Stomach (tissue), 4 donors: Measurements from ENCODE around the gene LPGAT1.

Experiments
- POLR2A ChIP-seq, 4 donors: fragments of 450-650 bp; IDR thresholded peaks; one replicate each; pipeline ENCODE4 v1.6.1; 2016; ENCODE audit warnings: antibody characterized with exemption in 4 of 4, control low read depth in 2 of 4, mild to moderate bottlenecking in 1 of 4, moderate library complexity in 1 of 4
- TF ChIP-seq, protein P1 (sequence below), 7 experiments: fragments of 450-650 bp in 4 of 7; fragments of 200-600 bp in 3 of 7; sonication (generic) in 3 of 7; IDR thresholded peaks; one replicate each; pipeline ENCODE4 v1.5.1; 2016 to 2019; ENCODE audit warnings: antibody characterized with exemption in 7 of 7, control low read depth in 2 of 7, mild to moderate bottlenecking in 1 of 7

DNA sequence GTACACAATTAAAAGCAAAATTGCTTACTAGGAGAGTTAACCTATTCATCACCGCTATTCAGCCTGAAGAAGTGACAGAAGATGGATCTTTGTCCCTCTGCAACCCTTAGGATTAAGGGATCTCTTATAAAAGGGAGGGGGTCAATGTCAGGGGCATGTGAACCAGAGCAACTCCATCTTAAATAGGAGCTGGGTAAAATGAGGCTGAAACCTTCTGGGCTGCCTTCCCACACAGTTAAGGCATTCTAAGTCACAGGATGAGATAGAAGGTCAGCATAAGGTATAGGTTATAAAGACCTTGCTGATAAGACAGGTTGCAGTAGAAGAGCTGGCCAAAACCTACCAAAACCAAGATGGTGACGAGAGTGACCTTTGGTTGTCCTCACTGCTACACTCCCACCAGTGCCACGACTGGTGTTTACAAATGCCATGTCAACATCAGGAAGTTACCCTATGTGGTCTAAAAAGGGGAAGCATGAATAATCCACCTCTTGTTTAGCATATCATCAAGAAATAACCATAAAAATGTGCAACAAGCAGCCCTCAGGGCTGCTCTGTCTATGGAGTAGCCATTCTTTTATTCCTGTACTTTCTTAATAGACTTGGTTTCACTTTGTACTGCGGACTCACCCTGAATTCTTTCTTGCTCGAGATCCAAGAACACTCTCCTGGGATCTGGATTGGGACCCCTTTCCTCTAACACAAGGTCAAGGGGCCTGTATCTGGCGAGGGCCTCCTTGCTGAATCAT is 119.8 kb downstream of the LPGAT1 start:
- TF ChIP-seq POLR2A (IDR thresholded peaks at IDR 0.05) = no peak
- TF ChIP-seq, protein P1, sequence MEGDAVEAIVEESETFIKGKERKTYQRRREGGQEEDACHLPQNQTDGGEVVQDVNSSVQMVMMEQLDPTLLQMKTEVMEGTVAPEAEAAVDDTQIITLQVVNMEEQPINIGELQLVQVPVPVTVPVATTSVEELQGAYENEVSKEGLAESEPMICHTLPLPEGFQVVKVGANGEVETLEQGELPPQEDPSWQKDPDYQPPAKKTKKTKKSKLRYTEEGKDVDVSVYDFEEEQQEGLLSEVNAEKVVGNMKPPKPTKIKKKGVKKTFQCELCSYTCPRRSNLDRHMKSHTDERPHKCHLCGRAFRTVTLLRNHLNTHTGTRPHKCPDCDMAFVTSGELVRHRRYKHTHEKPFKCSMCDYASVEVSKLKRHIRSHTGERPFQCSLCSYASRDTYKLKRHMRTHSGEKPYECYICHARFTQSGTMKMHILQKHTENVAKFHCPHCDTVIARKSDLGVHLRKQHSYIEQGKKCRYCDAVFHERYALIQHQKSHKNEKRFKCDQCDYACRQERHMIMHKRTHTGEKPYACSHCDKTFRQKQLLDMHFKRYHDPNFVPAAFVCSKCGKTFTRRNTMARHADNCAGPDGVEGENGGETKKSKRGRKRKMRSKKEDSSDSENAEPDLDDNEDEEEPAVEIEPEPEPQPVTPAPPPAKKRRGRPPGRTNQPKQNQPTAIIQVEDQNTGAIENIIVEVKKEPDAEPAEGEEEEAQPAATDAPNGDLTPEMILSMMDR (IDR thresholded peaks at IDR 0.05) = no peak
